Tibial nerve (tissue), 4 donors: Measurements from ENCODE around the gene SIN3A. TPM values are rescaled to one million over a fixed set of nuclear protein-coding genes. Genes with fewer than 3 reads are reported as not detected.

Experiments
- DNase-seq, 2 donors: peaks; one replicate each; pipeline ENCODE4 v3.0.0-alpha.2; 2019; ENCODE audit warnings: low spot score in 2 of 2
- H3K27ac ChIP-seq, 4 donors: fragments of 200-600 bp; sonication (generic) in 3 of 4; one replicate each; pipeline ENCODE4 v1.5.1; 2017 to 2019; ENCODE audit warnings: mild to moderate bottlenecking in 1 of 4
- H3K27me3 ChIP-seq, 2 donors: fragments of 200-600 bp; sonication (generic) in 1 of 2; one replicate each; pipeline versions ENCODE4 v1.5.1 to v1.6.0; 2017 to 2019
- H3K36me3 ChIP-seq, 3 donors: fragments of 200-600 bp; sonication (generic); one replicate each; pipeline ENCODE4 v1.5.1; 2018 to 2019
- H3K4me1 ChIP-seq, 4 donors: fragments of 200-600 bp; sonication (generic) in 3 of 4; one replicate each; pipeline ENCODE4 v1.5.1; 2017 to 2019
- H3K4me3 ChIP-seq, 4 donors: fragments of 200-600 bp; sonication (generic) in 3 of 4; one replicate each; pipeline ENCODE4 v1.5.1; 2017 to 2019; ENCODE audit warnings: mild to moderate bottlenecking in 1 of 4, moderate library complexity in 1 of 4
- H3K9me3 ChIP-seq, 4 donors: fragments of 200-600 bp; sonication (generic) in 3 of 4; one replicate each; pipeline ENCODE4 v1.5.1; 2017 to 2019
- EP300 ChIP-seq, 2 donors: sonication (generic); formaldehyde crosslinking; IDR thresholded peaks; one replicate each; pipeline ENCODE4 v1.6.1; 2017; ENCODE audit warnings: antibody characterized with exemption in 2 of 2, mild to moderate bottlenecking in 1 of 2
- POLR2A ChIP-seq, 2 donors: fragments of 450-650 bp; IDR thresholded peaks; one replicate each; pipeline ENCODE4 v1.6.1; 2017; ENCODE audit warnings: antibody characterized with exemption in 2 of 2, mild to moderate bottlenecking in 2 of 2, moderate library complexity in 2 of 2
- WGBS, 2 donors: methylation state at CpG; one replicate each; pipeline ENCODE4 v1.1.5; 2018; 5-methylcytosine and 5-hydroxymethylcytosine counted together
- total RNA-seq, 4 donors: library from RNA; depleted of rRNA; stranded (reverse); fragments of >200 nt; gene quantifications; one replicate each; pipeline ENCODE4 v1.1.0, GENCODE V29; 2016
- TF ChIP-seq, protein P1 (sequence below), 5 experiments: fragments of 200-600 bp in 3 of 5; fragments of 450-650 bp in 2 of 5; sonication (generic) in 3 of 5; IDR thresholded peaks; one replicate each; pipeline ENCODE4 v1.5.1; 2016 to 2019; ENCODE audit warnings: antibody characterized with exemption in 5 of 5, mild to moderate bottlenecking in 3 of 5, moderate library complexity in 2 of 5

SIN3A gene
- total RNA-seq, 4 donors from 2014 or later = 40.2 to 59.4 (median 43.1) TPM

DNA sequence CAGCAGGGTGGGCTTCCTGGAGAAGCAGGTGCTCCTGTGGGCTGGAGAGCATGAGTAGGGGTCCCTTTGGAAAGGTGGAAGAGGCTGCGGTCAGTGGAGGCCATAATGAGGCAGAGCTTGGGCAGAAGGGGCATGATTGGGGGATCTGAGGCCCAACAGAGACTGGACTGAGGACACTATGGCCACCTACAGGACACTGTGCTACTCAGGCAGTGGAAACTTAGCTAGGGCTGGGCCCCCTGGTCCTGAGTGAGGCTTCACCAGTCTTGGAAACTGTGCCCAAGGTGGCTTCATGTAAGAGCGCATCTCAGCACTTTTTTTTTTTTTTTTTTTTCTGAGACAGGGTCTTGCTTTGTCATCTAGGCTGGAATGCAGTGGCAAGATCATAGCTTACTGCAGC lies 121.9 kb downstream of the SIN3A start:
- TF ChIP-seq POLR2A (IDR thresholded peaks at IDR 0.05) = no peak
- TF ChIP-seq EP300 (IDR thresholded peaks at IDR 0.05) = no peak
- TF ChIP-seq, protein P1, sequence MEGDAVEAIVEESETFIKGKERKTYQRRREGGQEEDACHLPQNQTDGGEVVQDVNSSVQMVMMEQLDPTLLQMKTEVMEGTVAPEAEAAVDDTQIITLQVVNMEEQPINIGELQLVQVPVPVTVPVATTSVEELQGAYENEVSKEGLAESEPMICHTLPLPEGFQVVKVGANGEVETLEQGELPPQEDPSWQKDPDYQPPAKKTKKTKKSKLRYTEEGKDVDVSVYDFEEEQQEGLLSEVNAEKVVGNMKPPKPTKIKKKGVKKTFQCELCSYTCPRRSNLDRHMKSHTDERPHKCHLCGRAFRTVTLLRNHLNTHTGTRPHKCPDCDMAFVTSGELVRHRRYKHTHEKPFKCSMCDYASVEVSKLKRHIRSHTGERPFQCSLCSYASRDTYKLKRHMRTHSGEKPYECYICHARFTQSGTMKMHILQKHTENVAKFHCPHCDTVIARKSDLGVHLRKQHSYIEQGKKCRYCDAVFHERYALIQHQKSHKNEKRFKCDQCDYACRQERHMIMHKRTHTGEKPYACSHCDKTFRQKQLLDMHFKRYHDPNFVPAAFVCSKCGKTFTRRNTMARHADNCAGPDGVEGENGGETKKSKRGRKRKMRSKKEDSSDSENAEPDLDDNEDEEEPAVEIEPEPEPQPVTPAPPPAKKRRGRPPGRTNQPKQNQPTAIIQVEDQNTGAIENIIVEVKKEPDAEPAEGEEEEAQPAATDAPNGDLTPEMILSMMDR (IDR thresholded peaks at IDR 0.05) = no peak
- WGBS, 2 donors = 76 to 100% methylated on average over 2 of the region's 2 CpGs
- no peak for DNase-seq

DNA sequence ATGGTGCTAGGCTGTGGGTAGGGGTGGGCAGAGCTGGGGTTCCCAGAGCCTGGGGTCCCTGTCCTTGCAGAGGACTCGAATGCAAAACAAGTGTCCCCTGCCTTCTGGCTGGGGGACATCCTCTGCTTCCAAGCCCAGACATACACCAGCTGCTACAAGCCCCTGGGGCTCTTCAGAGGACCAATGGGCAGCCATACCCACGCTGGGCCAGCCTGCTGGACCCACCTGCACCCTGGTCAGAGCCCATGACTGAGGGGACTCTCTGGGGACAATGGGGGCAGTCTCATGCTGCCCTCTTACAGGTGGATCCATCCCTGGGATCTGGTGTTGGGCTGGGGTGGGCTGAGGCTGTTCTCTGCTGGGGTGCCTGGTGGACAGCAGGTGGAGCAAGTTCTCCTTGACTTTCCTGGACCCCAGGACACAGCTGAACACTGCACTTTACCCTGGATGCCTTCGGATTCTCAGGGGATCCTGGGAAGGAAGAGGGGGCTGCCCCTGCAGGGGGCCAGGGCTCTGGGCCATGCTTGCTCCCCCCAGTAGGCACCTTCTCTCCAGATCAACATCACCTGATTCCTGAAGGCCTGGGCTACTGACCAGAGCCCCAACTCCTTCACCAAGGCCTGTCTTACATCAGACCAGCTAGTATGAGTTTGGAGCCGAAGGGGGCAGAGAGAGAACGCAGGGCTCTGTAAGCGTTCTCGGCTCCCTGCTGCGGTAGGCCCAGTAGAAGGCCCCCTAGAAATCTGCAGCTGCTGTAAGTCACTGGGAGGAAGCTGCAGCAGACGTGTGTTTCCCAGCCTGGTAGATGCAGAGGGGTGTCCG lies 122.8 kb downstream of the SIN3A start:
- no peak overlapping the region for H3K4me3 ChIP-seq
- no peaks in the 10 kb centered on the region for H3K36me3 ChIP-seq
- no peak for TF ChIP-seq POLR2A (IDR thresholded peaks at IDR 0.05)
- TF ChIP-seq, protein P1 (IDR thresholded peaks at IDR 0.05) = no peak
- TF ChIP-seq EP300 (IDR thresholded peaks at IDR 0.05) = no peak
- H3K4me1 ChIP-seq = no peaks in the 10 kb centered on the region
- WGBS, 2 donors = 65 to 70% methylated on average over 9 to 10 of the region's 10 CpGs
- H3K9me3 ChIP-seq = no peaks in the 10 kb centered on the region
- no peak overlapping the region for H3K27ac ChIP-seq
- no peaks in the 10 kb centered on the region for H3K27me3 ChIP-seq
- no peak for DNase-seq

More for the DNA sequence above, 121.9 kb downstream of the SIN3A start:
- Histone ChIP-seq H3K4me1 (no peaks in the 10 kb centered on the region), H3K36me3 (no peaks in the 10 kb centered on the region), H3K9me3 (no peaks in the 10 kb centered on the region), H3K27me3 (no peaks in the 10 kb centered on the region), H3K4me3 (no peak overlapping the region), H3K27ac (no peak overlapping the region)

DNA sequence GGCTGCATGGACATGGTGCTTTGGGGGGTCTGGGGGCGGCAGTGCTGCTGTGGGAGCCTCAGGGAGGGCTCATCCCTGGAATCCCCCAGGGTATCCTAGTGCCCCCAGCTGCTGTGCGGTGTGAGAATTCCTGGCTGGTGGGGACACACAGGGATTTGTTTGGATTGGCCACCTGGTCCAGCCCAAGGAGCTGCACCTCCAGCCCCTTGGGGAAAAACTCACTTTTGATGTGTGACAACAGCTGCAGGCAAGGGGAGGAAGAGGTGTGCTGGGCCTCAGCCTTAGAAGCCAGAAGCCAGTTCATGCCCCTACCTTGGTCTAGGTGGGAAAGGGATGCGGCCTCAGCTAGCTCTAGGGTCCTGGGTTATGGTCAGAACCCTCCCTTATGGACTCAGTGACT lies 124.0 kb downstream of the SIN3A start:
- no peak for DNase-seq
- H3K4me3 ChIP-seq = no peak overlapping the region
- no peak overlapping the region for H3K27ac ChIP-seq
- H3K9me3 ChIP-seq = no peaks in the 10 kb centered on the region
- WGBS, 2 donors = 81 to 100% methylated on average over 1 to 2 of the region's 3 CpGs
- H3K4me1 ChIP-seq = no peaks in the 10 kb centered on the region
- no peaks in the 10 kb centered on the region for H3K27me3 ChIP-seq
- no peaks in the 10 kb centered on the region for H3K36me3 ChIP-seq
- no peak for TF ChIP-seq POLR2A (IDR thresholded peaks at IDR 0.05)
- no peak for TF ChIP-seq EP300 (IDR thresholded peaks at IDR 0.05)
- TF ChIP-seq, protein P1 (IDR thresholded peaks at IDR 0.05) = no peak

DNA sequence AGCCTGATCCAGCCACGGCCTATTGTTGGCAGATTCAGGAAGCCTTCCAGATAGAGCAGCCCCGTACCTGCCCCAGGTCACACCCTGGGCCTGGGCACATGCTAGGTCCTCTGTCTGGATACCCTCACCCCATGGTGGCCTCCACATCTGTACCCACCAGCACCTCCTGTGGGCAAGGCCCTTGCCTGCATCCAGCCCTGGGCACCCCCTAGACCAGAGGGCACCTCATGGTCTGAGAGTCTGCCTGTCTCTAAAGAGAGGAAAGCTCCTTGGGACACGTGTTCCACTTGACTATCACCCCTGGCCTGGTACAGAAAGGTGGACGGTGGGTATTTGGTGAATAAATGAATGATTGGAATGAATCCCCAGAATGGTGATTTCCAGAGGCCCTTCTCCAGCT lies 124.5 kb downstream of the SIN3A start:
- H3K9me3 ChIP-seq = no peaks in the 10 kb centered on the region
- DNase-seq = no peak
- no peaks in the 10 kb centered on the region for H3K4me1 ChIP-seq
- H3K27ac ChIP-seq = no peak overlapping the region
- H3K4me3 ChIP-seq = no peak overlapping the region
- no peaks in the 10 kb centered on the region for H3K36me3 ChIP-seq
- H3K27me3 ChIP-seq = no peaks in the 10 kb centered on the region
- 82% methylated on average over 4 of the region's 4 CpGs for WGBS, 2 donors
- TF ChIP-seq POLR2A (IDR thresholded peaks at IDR 0.05) = no peak
- TF ChIP-seq, protein P1 (IDR thresholded peaks at IDR 0.05) = no peak
- no peak for TF ChIP-seq EP300 (IDR thresholded peaks at IDR 0.05)

DNA sequence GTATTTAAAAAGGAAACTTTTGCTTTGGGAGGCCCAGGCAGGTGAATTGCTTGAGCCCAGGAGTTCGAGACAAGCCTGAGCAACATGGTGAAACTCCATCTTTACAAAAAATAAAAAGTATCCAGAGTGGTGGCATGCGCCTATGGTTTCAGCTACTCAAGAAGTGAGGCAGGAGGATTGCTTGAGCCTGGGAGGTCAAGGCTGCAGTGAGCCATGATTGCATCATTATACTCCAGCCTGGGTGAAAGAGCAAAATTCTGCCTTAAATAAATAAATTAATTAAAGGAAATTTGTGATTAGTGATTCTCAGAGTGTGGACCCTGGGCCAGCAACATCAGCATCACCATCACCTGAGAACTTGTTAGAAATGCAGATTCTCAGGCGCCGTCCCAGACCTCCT lies 125.6 kb downstream of the SIN3A start:
- H3K9me3 ChIP-seq = no peaks in the 10 kb centered on the region
- TF ChIP-seq, protein P1 (IDR thresholded peaks at IDR 0.05) = no peak
- TF ChIP-seq POLR2A (IDR thresholded peaks at IDR 0.05) = no peak
- TF ChIP-seq EP300 (IDR thresholded peaks at IDR 0.05) = no peak
- no peak for DNase-seq
- H3K4me3 ChIP-seq = no peak overlapping the region
- 86 to 98% methylated on average over 4 of the region's 4 CpGs for WGBS, 2 donors
- no peaks in the 10 kb centered on the region for H3K36me3 ChIP-seq
- no peaks in the 10 kb centered on the region for H3K27me3 ChIP-seq
- no peak overlapping the region for H3K27ac ChIP-seq
- no peaks in the 10 kb centered on the region for H3K4me1 ChIP-seq
